ENCODE results near the gene FRMD8.

GRCh38 chr11:65404638-65405339, 18.4 kb downstream of the FRMD8 start:
- TF ChIP-seq CTCF (conservative IDR thresholded peaks at IDR 0.05; ENCODE audit: low read depth in 2 of 2) (no peak), ZNF114 (CRISPR knock-in tag; IDR thresholded peaks at IDR 0.05) (no peak), POLR2AphosphoS5 (IDR thresholded peaks at IDR 0.05; ENCODE audit: low read depth) (no peak), EZH2 (IDR thresholded peaks at IDR 0.05; ENCODE audit: low read depth, unreplicated experiment) (no peak), CREB1 (CRISPR knock-in tag; IDR thresholded peaks at IDR 0.05; ENCODE audit: low read depth) (no peak), EZH2phosphoT487 (IDR thresholded peaks at IDR 0.05; ENCODE audit: unreplicated experiment) (no peak), REST (IDR thresholded peaks at IDR 0.05; ENCODE audit: unreplicated experiment) (no peak), STAT1 (IDR thresholded peaks at IDR 0.05; ENCODE audit: unreplicated experiment) (no peak), ZNF331 (CRISPR knock-in tag; IDR thresholded peaks at IDR 0.05; ENCODE audit: low read depth) (no peak), JUNB (IDR thresholded peaks at IDR 0.05; ENCODE audit: unreplicated experiment) (no peak), NANOG (IDR thresholded peaks at IDR 0.05; ENCODE audit: borderline replicate concordance) (no peak), ETS1 (IDR thresholded peaks at IDR 0.05) (no peak)
